C4-2B (cell line): Measurements from ENCODE around the gene SND1.

ENCODE experiments used
- CTCF ChIP-seq: fragments of 450-650 bp; conservative IDR thresholded peaks from 2 replicates; pipeline ENCODE4 v1.5.1; 2017; ENCODE audit warnings: mild to moderate bottlenecking
- ZFX ChIP-seq: fragments of 450-650 bp; IDR thresholded peaks from 2 replicates; pipeline ENCODE4 v1.6.1; 2017

GRCh38 chr7:127769696-127770400 is 117.9 kb downstream of the SND1 start:
- TF ChIP-seq CTCF (no peak), ZFX (no peak)
